Kidney epithelial cell (primary cell): ENCODE measurements around the gene GABBR2. TPM values are rescaled to one million over a fixed set of nuclear protein-coding genes. Genes with fewer than 3 reads are reported as not detected.

Source experiments
- DNase-seq: peaks from one replicate; pipeline ENCODE4 v3.0.0-alpha.2; 2010; ENCODE audit warnings: low read depth
- H3K27me3 ChIP-seq: 2 replicates; pipeline ENCODE4 v1.6.0; 2011; ENCODE audit warnings: low read length; ENCODE audit not compliant: control insufficient read depth, insufficient read depth
- H3K36me3 ChIP-seq: 2 replicates; pipeline ENCODE4 v1.5.1; 2011; ENCODE audit warnings: low read length; ENCODE audit not compliant: control insufficient read depth, insufficient read depth
- H3K4me3 ChIP-seq: 2 replicates; pipeline ENCODE4 v1.5.1; 2011; ENCODE audit warnings: low read depth, mild to moderate bottlenecking, control low read depth, low read length
- CTCF ChIP-seq: IDR thresholded peaks from 2 replicates; pipeline ENCODE4 v1.5.1; 2011; ENCODE audit warnings: mild to moderate bottlenecking, moderate library complexity, low read length, control low read depth, inconsistent platforms; ENCODE audit not compliant: insufficient read depth, poor library complexity, severe bottlenecking
- total RNA-seq: library from RNA; depleted of rRNA; stranded (reverse); fragments of >200 nt; gene quantifications from 2 replicates; pipeline ENCODE4 v1.2.3, GENCODE V29; 2015

Gene GABBR2
- total RNA-seq, 1 donor from 2014 or later: 10.8 TPM

GRCh38 chr9:98654247-98654646, 54.5 kb downstream of the GABBR2 start:
- Histone ChIP-seq H3K4me3 (no peak overlapping the region), H3K27me3 (no peaks in the 10 kb centered on the region), H3K36me3 (no peaks in the 10 kb centered on the region)
- no peak for TF ChIP-seq CTCF
- DNase-seq: no peak

- DNase-seq: no peak
- Histone ChIP-seq H3K36me3 (no peaks in the 10 kb centered on the region), H3K4me3 (no peak overlapping the region), H3K27me3 (no peaks in the 10 kb centered on the region)
- no peak for TF ChIP-seq CTCF
Measured at GRCh38 chr9:98652741-98653140, 56.0 kb downstream of the GABBR2 start.

GRCh38 chr9:98652302-98652701, 56.4 kb downstream of the GABBR2 start:
- no peak for TF ChIP-seq CTCF
- DNase-seq: no peak
- Histone ChIP-seq H3K36me3 (no peaks in the 10 kb centered on the region), H3K27me3 (no peaks in the 10 kb centered on the region), H3K4me3 (no peak overlapping the region)

- TF ChIP-seq CTCF: no peak
- no peak for DNase-seq
Measured at GRCh38 chr9:98647236-98647635, 61.5 kb downstream of the GABBR2 start.

GRCh38 chr9:98644011-98644410, 64.7 kb downstream of the GABBR2 start:
- Histone ChIP-seq H3K4me3 (no peak overlapping the region), H3K27me3 (no peaks in the 10 kb centered on the region), H3K36me3 (no peaks in the 10 kb centered on the region)
- no peak for DNase-seq
- no peak for TF ChIP-seq CTCF

More at GRCh38 chr9:98647236-98647635, 61.5 kb downstream of the GABBR2 start:
- no peaks in the 10 kb centered on the region for H3K36me3 ChIP-seq
- no peaks in the 10 kb centered on the region for H3K27me3 ChIP-seq
- no peak overlapping the region for H3K4me3 ChIP-seq

GRCh38 chr9:98642661-98643312, 65.9 kb downstream of the GABBR2 start:
- TF ChIP-seq CTCF: no peak
- H3K27me3 ChIP-seq: no peaks in the 10 kb centered on the region
- H3K36me3 ChIP-seq: no peaks in the 10 kb centered on the region
- no peak for DNase-seq
- no peak overlapping the region for H3K4me3 ChIP-seq
